Keratinocyte (primary cell): ENCODE results near the gene SYK. TPM values are rescaled to one million over a fixed set of nuclear protein-coding genes. Genes with fewer than 3 reads are reported as not detected.

Source experiments
- DNase-seq: peaks from one replicate; pipeline ENCODE4 v3.0.0-alpha.2; 2011; ENCODE audit warnings: low read depth, missing footprints, low spot score
- FAIRE-seq: peaks from 2 replicates; lab custom pipeline; 2011; peaks lifted over from hg19 to GRCh38; lab: Jason Lieb, UNC
- H2AFZ ChIP-seq: 2 replicates; pipeline ENCODE4 v1.6.0; 2012; ENCODE audit warnings: low read length, control low read depth, inconsistent platforms; ENCODE audit not compliant: control insufficient read depth
- H3K27ac ChIP-seq: 2 replicates; pipeline ENCODE4 v1.5.1; 2011; ENCODE audit warnings: low read length; ENCODE audit not compliant: control insufficient read depth, insufficient read depth
- H3K27me3 ChIP-seq: 3 replicates; pipeline ENCODE4 v1.6.0; 2011; ENCODE audit warnings: low read length; ENCODE audit not compliant: control insufficient read depth, insufficient read depth; ENCODE audit errors: extremely low read depth
- H3K36me3 ChIP-seq, 2 experiments: 2 replicates in 1 of 2; 3 replicates in 1 of 2; pipeline ENCODE4 v1.5.1; 2011; ENCODE audit warnings: low read length in 2 of 2, mild to moderate bottlenecking in 1 of 2; ENCODE audit not compliant: control insufficient read depth in 2 of 2, insufficient read depth in 2 of 2; ENCODE audit errors: extremely low read depth in 1 of 2
- H3K4me1 ChIP-seq: 3 replicates; pipeline ENCODE4 v1.5.1; 2011; ENCODE audit warnings: low read length; ENCODE audit not compliant: control insufficient read depth, insufficient read depth; ENCODE audit errors: extremely low read depth
- H3K4me2 ChIP-seq: 3 replicates; pipeline ENCODE4 v1.6.0; 2011; ENCODE audit warnings: low read depth, low read length; ENCODE audit not compliant: control insufficient read depth, insufficient read depth; ENCODE audit errors: extremely low read depth
- H3K4me3 ChIP-seq, 3 experiments: fragments of 200-600 bp in 1 of 3; sonication (generic) in 1 of 3; 2 replicates in 2 of 3; 3 replicates in 1 of 3; pipeline ENCODE4 v1.5.1; 2011 to 2016; ENCODE audit warnings: low read length in 3 of 3, mild to moderate bottlenecking in 3 of 3, control low read depth in 2 of 3, inconsistent platforms in 1 of 3, low read depth in 1 of 3, mixed read lengths in 1 of 3, mixed run types in 1 of 3, moderate library complexity in 1 of 3; ENCODE audit not compliant: control insufficient read depth in 2 of 3, insufficient read depth in 2 of 3; ENCODE audit errors: extremely low read depth in 1 of 3
- H3K79me2 ChIP-seq: 2 replicates; pipeline ENCODE4 v1.6.0; 2012; ENCODE audit warnings: low read length; ENCODE audit not compliant: control insufficient read depth, insufficient read depth
- H3K9ac ChIP-seq: 3 replicates; pipeline ENCODE4 v1.6.0; 2011; ENCODE audit warnings: low read length; ENCODE audit not compliant: control insufficient read depth, insufficient read depth; ENCODE audit errors: extremely low read depth
- H3K9me1 ChIP-seq: 3 replicates; pipeline ENCODE4 v1.6.0; 2011; ENCODE audit warnings: low read length; ENCODE audit not compliant: control insufficient read depth, insufficient read depth; ENCODE audit errors: extremely low read depth
- H3K9me3 ChIP-seq: 2 replicates; pipeline ENCODE4 v1.5.1; 2012; ENCODE audit warnings: low read depth, low read length; ENCODE audit not compliant: control insufficient read depth
- H4K20me1 ChIP-seq: 3 replicates; pipeline ENCODE4 v1.6.0; 2011; ENCODE audit warnings: low read length; ENCODE audit not compliant: control insufficient read depth, insufficient read depth; ENCODE audit errors: extremely low read depth
- EZH2 ChIP-seq: IDR thresholded peaks from one replicate; pipeline ENCODE4 v1.6.1; 2012; ENCODE audit warnings: inconsistent platforms, mild to moderate bottlenecking, low read length, moderate library complexity
- dilution Hi-C: fragments of 300-500 bp; cut with MboI; formaldehyde crosslinking; loops from one replicate; pipeline ENCODE4 v1.7.0; 2020; ENCODE audit warnings: low sequenced_read_pairs; ENCODE audit not compliant: extremely low pct_ligation_motif_present
- polyA plus RNA-seq, 5 experiments: library from polyadenylated mRNA; depleted of rRNA in 3 of 5; stranded (reverse) in 3 of 5; stranded (forward) in 1 of 5; unstranded in 1 of 5; fragments of >200 nt; gene quantifications; 1 replicate in 1 of 5; 2 replicates in 3 of 5; 3 replicates in 1 of 5; pipeline versions ENCODE4 v1.2.1 to v1.2.3, GENCODE V29; 2011 to 2012; ENCODE audit warnings: missing spikeins in 2 of 5, low read depth in 1 of 5, low replicate concordance in 1 of 5
- TF ChIP-seq, protein P1 (sequence below), 3 experiments: IDR thresholded peaks in 1 of 3; conservative IDR thresholded peaks in 1 of 3; optimal IDR thresholded peaks in 1 of 3; 2 replicates in 2 of 3; 3 replicates in 1 of 3; pipeline versions ENCODE3 to v1.5.1; 2011; ENCODE audit warnings: low read length in 3 of 3, mild to moderate bottlenecking in 3 of 3, moderate library complexity in 2 of 3, control low read depth in 1 of 3, inconsistent platforms in 1 of 3; ENCODE audit not compliant: insufficient read depth in 2 of 3; ENCODE audit errors: extremely low read depth in 1 of 3

Gene SYK
- polyA plus RNA-seq, 1 donor (not counting 4 experiments of a cell fraction or from before 2014, with no cell fraction given) = 2.0 TPM

DNA sequence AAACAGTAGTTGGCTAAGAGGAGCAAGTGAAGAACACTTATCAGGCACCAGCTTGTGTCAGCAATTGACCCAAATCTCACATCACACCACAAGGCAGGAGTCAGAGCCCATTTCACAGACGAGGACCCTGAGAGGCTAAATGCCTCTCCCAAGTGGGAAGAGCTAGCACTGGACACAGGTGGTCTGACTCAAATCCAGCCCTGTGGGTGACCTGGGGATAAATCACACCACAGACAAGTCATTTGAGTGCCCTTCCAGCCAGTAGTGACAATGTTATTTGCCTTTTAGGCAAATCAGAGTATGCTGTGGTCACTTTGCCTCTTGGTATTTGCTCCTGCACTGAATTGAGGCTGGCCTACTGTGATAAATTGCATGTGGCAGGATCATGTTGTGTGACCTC is 138.7 kb downstream of the SYK start:
- no peak overlapping the region for H3K4me2 ChIP-seq
- H3K4me3 ChIP-seq = no peak overlapping the region
- no peak overlapping the region for H3K27ac ChIP-seq
- FAIRE-seq (no peak), DNase-seq (no peak)
- H3K9me3 ChIP-seq = peaks cover 3% of the 10 kb centered on the region
- TF ChIP-seq EZH2 = no peak
- TF ChIP-seq, protein P1, sequence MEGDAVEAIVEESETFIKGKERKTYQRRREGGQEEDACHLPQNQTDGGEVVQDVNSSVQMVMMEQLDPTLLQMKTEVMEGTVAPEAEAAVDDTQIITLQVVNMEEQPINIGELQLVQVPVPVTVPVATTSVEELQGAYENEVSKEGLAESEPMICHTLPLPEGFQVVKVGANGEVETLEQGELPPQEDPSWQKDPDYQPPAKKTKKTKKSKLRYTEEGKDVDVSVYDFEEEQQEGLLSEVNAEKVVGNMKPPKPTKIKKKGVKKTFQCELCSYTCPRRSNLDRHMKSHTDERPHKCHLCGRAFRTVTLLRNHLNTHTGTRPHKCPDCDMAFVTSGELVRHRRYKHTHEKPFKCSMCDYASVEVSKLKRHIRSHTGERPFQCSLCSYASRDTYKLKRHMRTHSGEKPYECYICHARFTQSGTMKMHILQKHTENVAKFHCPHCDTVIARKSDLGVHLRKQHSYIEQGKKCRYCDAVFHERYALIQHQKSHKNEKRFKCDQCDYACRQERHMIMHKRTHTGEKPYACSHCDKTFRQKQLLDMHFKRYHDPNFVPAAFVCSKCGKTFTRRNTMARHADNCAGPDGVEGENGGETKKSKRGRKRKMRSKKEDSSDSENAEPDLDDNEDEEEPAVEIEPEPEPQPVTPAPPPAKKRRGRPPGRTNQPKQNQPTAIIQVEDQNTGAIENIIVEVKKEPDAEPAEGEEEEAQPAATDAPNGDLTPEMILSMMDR (optimal IDR thresholded peaks at IDR 0.05 in 1 of 3, IDR thresholded peaks at IDR 0.05 in 1 of 3, conservative IDR thresholded peaks at IDR 0.05 in 1 of 3; ENCODE audit: extremely low read depth in 1 of 3, insufficient read depth in 2 of 3, low read length in 3 of 3) = no peak
- H3K9ac ChIP-seq = no peak overlapping the region
- H3K27me3 ChIP-seq = no peaks in the 10 kb centered on the region
- dilution Hi-C loops = no loop called here
- peaks cover 18% of the 10 kb centered on the region for H3K4me1 ChIP-seq
- H3K79me2 ChIP-seq = no peaks in the 10 kb centered on the region
- H3K9me1 ChIP-seq = no peaks in the 10 kb centered on the region
- H3K36me3 ChIP-seq = no peaks in the 10 kb centered on the region
- no peaks in the 10 kb centered on the region for H4K20me1 ChIP-seq
- H2AFZ ChIP-seq = no peak overlapping the region

- no peaks in the 10 kb centered on the region for H3K36me3 ChIP-seq
- no peak overlapping the region for H3K9ac ChIP-seq
- H3K4me2 ChIP-seq = no peak overlapping the region
- dilution Hi-C loops = no loop called here
- no peak overlapping the region for H3K4me3 ChIP-seq
- no peak overlapping the region for H2AFZ ChIP-seq
- H3K9me3 ChIP-seq = peaks cover 3% of the 10 kb centered on the region
- no peaks in the 10 kb centered on the region for H3K9me1 ChIP-seq
- H3K79me2 ChIP-seq = no peaks in the 10 kb centered on the region
- no peaks in the 10 kb centered on the region for H4K20me1 ChIP-seq
- no peak for TF ChIP-seq EZH2
- FAIRE-seq (peak; percentile 5), DNase-seq (no peak)
- H3K4me1 ChIP-seq = peaks cover 17% of the 10 kb centered on the region
- H3K27me3 ChIP-seq = no peaks in the 10 kb centered on the region
- H3K27ac ChIP-seq = no peak overlapping the region
Measured at GRCh38 chr9:90941661-90942060, 140.0 kb downstream of the SYK start.

- no peak overlapping the region for H2AFZ ChIP-seq
- H3K27me3 ChIP-seq = no peaks in the 10 kb centered on the region
- no peaks in the 10 kb centered on the region for H3K79me2 ChIP-seq
- no peaks in the 10 kb centered on the region for H3K36me3 ChIP-seq
- peaks cover 17% of the 10 kb centered on the region for H3K4me1 ChIP-seq
- peak overlapping the region; percentile 81 for H3K27ac ChIP-seq
- H4K20me1 ChIP-seq = no peaks in the 10 kb centered on the region
- H3K9me1 ChIP-seq = no peaks in the 10 kb centered on the region
- peak overlapping the region; percentile 59 for H3K9ac ChIP-seq
- peak; percentile 90 for DNase-seq
- FAIRE-seq = peak; percentile 99
- no peak for TF ChIP-seq EZH2
- TF ChIP-seq, protein P1 (optimal IDR thresholded peaks at IDR 0.05 in 1 of 3, IDR thresholded peaks at IDR 0.05 in 1 of 3, conservative IDR thresholded peaks at IDR 0.05 in 1 of 3; ENCODE audit: extremely low read depth in 1 of 3, insufficient read depth in 2 of 3, low read length in 3 of 3) = no peak
- peaks cover 3% of the 10 kb centered on the region for H3K9me3 ChIP-seq
- dilution Hi-C loops = no loop called here
- H3K4me2 ChIP-seq = peak overlapping the region; percentile 60
- H3K4me3 ChIP-seq = no peak overlapping the region
Measured at GRCh38 chr9:90942555-90942954, 140.9 kb downstream of the SYK start.
